Frontal cortex (tissue), 4 donors: ENCODE results near the gene ALPG. TPM values are rescaled to one million over a fixed set of nuclear protein-coding genes. Genes with fewer than 3 reads are reported as not detected.
"Not testable (repeated sequence)": the region's sequence is repeated elsewhere in the genome, so short reads cannot be mapped to it uniquely, and the experiment has no call there.

Experiments
- DNase-seq, 2 donors: peaks; one replicate each; pipeline ENCODE4 v3.0.0; 2012; ENCODE audit warnings: low spot score in 2 of 2
- FAIRE-seq: peaks from 2 replicates; lab custom pipeline; 2012; peaks lifted over from hg19 to GRCh38; lab: Jason Lieb, UNC
- total RNA-seq: library from RNA; depleted of rRNA; stranded (reverse); fragments of >200 nt; gene quantifications from one replicate; pipeline ENCODE4 v1.2.3, GENCODE V29; 2014
- donor health status: control.
- donor health status: control.
- donor health status: control.

The ALPG gene
- total RNA-seq, 1 donor from 2014 or later: not detected

GRCh38 chr2:232390661-232391060 lies 16.0 kb upstream of the ALPG start:
- DNase-seq: no peak
- no peak for FAIRE-seq

GRCh38 chr2:232393556-232393955 lies 13.1 kb upstream of the ALPG start:
- DNase-seq (no peak), FAIRE-seq (no peak)

DNA sequence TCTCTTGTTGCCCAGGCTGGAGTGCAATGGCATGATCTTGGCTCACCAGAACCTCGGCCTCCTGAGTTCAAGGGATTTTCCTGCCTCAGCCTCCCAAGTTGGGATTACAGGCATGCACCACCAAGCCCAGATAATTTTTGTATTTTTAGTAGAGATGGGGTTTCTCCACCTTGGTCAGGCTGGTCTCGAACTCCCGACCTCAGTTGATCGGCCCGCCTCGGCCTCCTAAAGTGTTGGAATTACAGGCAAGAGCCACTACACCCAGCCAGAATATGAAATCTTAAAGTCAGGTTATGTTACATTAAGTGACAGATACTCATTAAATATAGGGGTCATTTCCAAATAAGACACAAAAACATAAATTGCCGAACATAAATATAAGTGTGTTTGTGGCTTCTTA lies 12.2 kb upstream of the ALPG start:
- not testable (repeated sequence) for DNase-seq, FAIRE-seq

- FAIRE-seq: no peak
- no peak for DNase-seq
Measured at GRCh38 chr2:232395586-232395985, 11.1 kb upstream of the ALPG start.

- no peak for DNase-seq
- FAIRE-seq: no peak
Measured at GRCh38 chr2:232396683-232397082, 10.0 kb upstream of the ALPG start.

- DNase-seq: no peak
- no peak for FAIRE-seq
Measured at GRCh38 chr2:232398293-232399034, 8.2 kb upstream of the ALPG start.

DNA sequence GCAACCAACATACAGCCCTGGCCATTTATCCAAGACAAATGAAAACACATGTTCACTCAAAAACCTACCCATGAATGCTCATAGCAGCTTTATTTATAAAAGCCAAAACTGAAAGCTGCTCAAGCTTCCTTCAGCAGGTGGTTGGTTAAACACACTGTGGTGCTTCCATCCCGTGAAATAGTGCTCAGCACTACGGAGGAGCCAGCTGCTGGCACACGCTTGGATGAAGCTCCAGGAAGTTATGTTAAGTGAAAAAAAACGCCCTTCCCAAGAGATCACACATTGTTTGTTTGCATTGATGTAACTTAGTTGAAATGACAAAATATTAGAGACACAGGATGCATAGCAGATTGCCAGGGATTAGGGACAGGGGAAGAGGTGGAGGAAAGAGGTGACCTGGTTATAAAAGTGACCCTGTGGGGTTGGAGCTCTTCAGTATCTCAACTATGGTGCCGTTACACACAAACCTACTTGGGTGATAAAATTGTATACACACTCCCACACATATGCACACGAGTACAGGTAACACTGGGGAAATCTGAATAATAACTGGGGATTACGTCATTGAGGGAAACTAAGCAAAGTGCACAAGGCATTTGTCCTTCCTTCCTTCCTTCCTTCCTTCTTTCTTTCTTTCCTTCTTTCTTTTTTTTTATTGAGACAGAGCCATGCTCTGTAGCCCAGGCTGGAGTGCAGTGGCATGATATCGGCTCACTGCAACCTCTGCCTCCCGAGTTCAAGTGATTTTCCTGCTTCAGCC lies 6.2 kb upstream of the ALPG start:
- FAIRE-seq: no peak
- DNase-seq: no peak

- no peak for DNase-seq
- no peak for FAIRE-seq
Measured at GRCh38 chr2:232402518-232402917, 4.1 kb upstream of the ALPG start.

GRCh38 chr2:232405943-232406510 lies 617 bp upstream of the ALPG start:
- no peak for FAIRE-seq
- DNase-seq: no peak

GRCh38 chr2:232407428-232408150 lies 945 bp downstream of the ALPG start:
- not testable (repeated sequence) for FAIRE-seq, DNase-seq

DNA sequence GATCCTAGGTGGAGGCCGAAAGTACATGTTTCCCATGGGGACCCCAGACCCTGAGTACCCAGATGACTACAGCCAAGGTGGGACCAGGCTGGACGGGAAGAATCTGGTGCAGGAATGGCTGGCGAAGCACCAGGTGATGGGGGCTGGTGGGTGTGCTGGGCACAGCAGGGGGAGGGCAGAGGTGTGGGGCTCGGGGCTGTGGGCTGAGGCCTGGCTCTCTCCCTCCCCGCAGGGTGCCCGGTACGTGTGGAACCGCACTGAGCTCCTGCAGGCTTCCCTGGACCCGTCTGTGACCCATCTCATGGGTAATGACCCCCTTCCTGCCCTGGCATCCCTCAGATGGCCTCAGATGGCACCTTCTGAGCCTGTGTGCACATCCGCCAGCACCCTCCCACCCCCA lies 1.6 kb downstream of the ALPG start:
- not testable (repeated sequence) for FAIRE-seq, DNase-seq

DNA sequence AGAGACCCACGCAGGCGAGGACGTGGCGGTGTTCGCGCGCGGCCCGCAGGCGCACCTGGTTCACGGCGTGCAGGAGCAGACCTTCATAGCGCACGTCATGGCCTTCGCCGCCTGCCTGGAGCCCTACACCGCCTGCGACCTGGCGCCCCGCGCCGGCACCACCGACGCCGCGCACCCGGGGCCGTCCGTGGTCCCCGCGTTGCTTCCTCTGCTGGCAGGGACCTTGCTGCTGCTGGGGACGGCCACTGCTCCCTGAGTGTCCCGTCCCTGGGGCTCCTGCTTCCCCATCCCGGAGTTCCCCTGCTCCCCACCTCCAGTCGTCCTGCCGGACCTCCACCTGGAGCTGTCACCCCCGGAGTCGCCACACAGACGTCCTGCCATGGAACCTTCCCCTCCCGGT lies 3.0 kb downstream of the ALPG start:
- not testable (repeated sequence) for FAIRE-seq, DNase-seq

- FAIRE-seq (no peak), DNase-seq (no peak)
Measured at GRCh38 chr2:232410238-232410900, 3.7 kb downstream of the ALPG start.

DNA sequence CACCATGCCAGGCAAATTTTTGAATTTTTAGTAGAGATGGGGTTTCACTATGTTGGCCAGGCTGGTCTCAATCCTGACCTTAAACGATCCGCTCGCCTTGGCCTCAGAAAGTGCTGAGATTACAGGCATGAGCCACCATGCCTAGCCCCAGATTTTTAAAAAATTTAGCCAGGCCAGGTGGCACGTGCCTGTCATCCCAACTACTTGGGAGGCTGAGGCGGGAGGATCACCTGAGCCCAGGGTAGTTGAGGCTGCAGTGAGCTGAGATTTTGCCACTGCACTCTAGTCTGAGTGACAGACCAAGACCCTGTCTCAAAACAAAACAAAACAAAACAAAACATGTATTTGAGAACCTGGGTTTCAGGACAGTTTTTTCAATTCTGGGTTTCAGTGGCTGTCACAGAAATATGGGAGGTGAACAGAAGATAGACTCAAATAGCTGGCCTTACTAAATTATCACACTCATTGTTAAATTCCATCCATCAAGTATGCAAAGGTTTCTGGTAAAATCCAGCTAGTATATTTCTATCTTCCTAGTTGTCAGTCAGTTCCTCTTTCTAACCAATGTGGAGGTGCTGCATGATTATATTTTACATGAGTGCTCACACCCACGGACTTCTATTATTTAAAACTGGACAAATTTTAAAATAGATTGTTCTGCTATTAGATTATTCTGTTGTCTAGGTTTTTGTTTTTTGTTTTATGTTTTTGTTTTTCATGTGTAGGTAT lies 5.4 kb downstream of the ALPG start:
- no peak for FAIRE-seq
- DNase-seq: no peak

GRCh38 chr2:232412986-232413385 lies 6.3 kb downstream of the ALPG start:
- FAIRE-seq: no peak
- no peak for DNase-seq

GRCh38 chr2:232415138-232415690 lies 8.6 kb downstream of the ALPG start:
- DNase-seq (no peak), FAIRE-seq (no peak)

DNA sequence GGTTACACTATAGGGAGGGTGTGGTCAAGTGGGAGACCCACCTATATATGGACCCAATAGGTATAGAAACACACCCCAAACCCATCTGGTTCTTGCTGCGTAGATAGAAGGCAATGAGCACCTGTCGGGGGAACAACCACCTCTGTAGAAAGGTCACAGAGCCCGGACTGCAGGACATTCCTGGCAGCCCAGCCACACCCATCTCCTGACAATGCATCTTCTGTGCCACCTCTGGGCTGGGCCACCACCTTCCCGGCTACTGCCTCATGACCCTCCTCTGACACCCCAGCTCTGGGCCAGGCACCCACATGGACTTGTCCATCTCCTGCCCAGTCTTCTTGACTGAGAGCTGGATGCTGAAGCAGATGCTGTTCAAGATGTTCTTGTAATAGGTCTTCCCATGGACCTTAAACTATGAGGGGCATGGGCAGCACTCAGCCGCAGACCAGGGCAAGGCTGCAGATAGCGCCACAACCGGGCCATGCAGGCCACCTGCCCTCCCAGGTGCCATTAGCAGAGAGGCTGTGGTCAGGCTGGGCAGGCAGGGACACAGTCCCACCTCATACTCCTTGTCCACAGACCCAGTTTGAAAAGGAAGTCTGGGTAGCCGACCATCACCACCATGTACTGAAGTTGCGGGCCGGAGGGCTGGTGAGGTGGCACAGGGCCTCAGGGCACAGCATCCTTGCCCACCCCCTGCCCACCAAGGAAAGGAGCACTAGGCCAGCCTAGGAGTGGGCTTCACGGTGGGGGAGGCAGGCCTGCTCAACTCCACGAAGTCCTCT lies 9.3 kb downstream of the ALPG start:
- DNase-seq: no peak
- no peak for FAIRE-seq
